Testis (tissue), 3 donors: ENCODE data around the gene RERE. TPM values are rescaled to one million over a fixed set of nuclear protein-coding genes. Genes with fewer than 3 reads are reported as not detected.

Source experiments
- DNase-seq: peaks from one replicate; pipeline ENCODE4 v3.0.0-alpha.2; 2019
- H3K27ac ChIP-seq, 2 donors: fragments of 200-600 bp; sonication (generic); one replicate each; pipeline ENCODE4 v1.5.1; 2019
- H3K27me3 ChIP-seq: fragments of 200-600 bp; sonication (generic); one replicate; pipeline ENCODE4 v1.5.1; 2019
- H3K36me3 ChIP-seq: fragments of 200-600 bp; sonication (generic); one replicate; pipeline ENCODE4 v1.5.1; 2017; ENCODE audit warnings: low read depth; ENCODE audit errors: missing control alignments
- H3K4me1 ChIP-seq: fragments of 200-600 bp; sonication (generic); one replicate; pipeline ENCODE4 v1.5.1; 2019
- H3K4me3 ChIP-seq, 2 donors: fragments of 200-600 bp; sonication (generic); one replicate each; pipeline ENCODE4 v1.5.1; 2017 to 2019
- H3K9me3 ChIP-seq: fragments of 200-600 bp; sonication (generic); one replicate; pipeline ENCODE4 v1.5.1; 2017
- POLR2A ChIP-seq: fragments of 450-650 bp; IDR thresholded peaks from one replicate; pipeline ENCODE4 v1.6.1; 2017; ENCODE audit warnings: antibody characterized with exemption, mild to moderate bottlenecking, moderate library complexity
- WGBS, 2 donors: methylation state at CpG; one replicate each; pipeline ENCODE4 v1.1.5; 2018; 5-methylcytosine and 5-hydroxymethylcytosine counted together
- intact Hi-C: fragments of 100-400 bp; cut with DNase I; formaldehyde crosslinking; loops from one replicate; pipeline ENCODE4 v1.15.1; 2023; ENCODE audit warnings: low total_unique reads
- polyA plus RNA-seq: library from polyadenylated mRNA; stranded (reverse); fragments of 350-450 nt; fragmentation: Illumina TruSeq; extraction: RNeasy Lipid Tissue Mini Kit (QIAGEN cat#74804); gene quantifications from one replicate; pipeline ENCODE4 v1.2.3, GENCODE V29; 2014; ENCODE audit warnings: low read depth, low replicate concordance; ENCODE audit not compliant: insufficient read depth
- total RNA-seq, 2 donors: library from RNA; depleted of rRNA; stranded (reverse); fragments of >200 nt; gene quantifications; one replicate each; pipeline ENCODE4 v1.2.3, GENCODE V29; 2016
- TF ChIP-seq, protein P1 (sequence below), 3 experiments: fragments of 450-650 bp in 2 of 3; fragments of 200-600 bp in 1 of 3; sonication (generic) in 1 of 3; IDR thresholded peaks; one replicate each; pipeline ENCODE4 v1.5.1; 2016 to 2019; ENCODE audit warnings: antibody characterized with exemption in 3 of 3, mild to moderate bottlenecking in 2 of 3, moderate library complexity in 1 of 3

RERE gene
- total and polyA plus RNA-seq, 3 donors from 2014 or later = 90.8 to 229 (median 203) TPM

DNA sequence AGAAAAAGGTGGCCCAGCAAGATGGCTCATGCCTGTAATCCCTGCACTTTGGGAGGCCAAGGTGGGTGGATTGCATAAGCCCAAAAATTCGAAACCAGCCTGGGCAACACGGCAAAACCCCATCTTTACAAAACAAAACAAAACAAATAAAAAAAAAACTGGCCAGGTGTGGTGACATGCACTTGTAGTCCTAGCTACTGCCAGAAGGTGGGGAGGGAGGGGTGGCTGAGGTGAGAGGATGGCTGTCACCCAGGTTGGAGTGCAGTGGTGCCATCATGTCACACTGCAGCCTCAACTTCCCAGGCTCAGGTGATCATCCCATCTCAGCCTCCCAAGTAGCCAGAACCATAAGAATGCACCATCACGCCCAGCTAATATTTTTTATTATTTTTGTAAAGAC, 22.8 kb downstream of the RERE start:
- Histone ChIP-seq H3K27ac (no peak overlapping the region), H3K4me3 (no peak overlapping the region)
- intact Hi-C loops = no loop called here

DNA sequence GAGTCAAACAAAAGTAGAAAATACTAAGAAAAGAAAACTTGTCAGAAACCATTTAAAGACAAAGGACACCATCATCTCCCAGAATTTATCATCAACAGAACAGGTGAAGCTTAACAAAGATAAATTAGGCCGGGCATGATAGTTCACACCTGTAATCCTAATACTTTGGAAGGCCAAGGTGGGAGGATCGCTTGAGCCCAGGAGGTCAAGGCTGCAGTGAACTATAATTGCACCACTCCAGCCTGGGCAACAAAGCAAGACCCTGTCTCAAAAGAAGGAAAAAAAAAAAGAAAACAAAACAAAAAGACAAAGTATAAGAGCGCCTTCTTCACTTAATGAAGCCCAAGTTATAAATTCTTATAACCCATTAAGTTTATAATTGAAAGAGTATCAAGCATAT, 25.6 kb downstream of the RERE start:
- Histone ChIP-seq H3K4me3 (no peak overlapping the region), H3K27me3 (no peaks in the 10 kb centered on the region), H3K27ac (no peak overlapping the region), H3K9me3 (no peaks in the 10 kb centered on the region), H3K4me1 (peaks cover 4% of the 10 kb centered on the region), H3K36me3 (no peaks in the 10 kb centered on the region)
- no peak for TF ChIP-seq POLR2A
- TF ChIP-seq, protein P1, sequence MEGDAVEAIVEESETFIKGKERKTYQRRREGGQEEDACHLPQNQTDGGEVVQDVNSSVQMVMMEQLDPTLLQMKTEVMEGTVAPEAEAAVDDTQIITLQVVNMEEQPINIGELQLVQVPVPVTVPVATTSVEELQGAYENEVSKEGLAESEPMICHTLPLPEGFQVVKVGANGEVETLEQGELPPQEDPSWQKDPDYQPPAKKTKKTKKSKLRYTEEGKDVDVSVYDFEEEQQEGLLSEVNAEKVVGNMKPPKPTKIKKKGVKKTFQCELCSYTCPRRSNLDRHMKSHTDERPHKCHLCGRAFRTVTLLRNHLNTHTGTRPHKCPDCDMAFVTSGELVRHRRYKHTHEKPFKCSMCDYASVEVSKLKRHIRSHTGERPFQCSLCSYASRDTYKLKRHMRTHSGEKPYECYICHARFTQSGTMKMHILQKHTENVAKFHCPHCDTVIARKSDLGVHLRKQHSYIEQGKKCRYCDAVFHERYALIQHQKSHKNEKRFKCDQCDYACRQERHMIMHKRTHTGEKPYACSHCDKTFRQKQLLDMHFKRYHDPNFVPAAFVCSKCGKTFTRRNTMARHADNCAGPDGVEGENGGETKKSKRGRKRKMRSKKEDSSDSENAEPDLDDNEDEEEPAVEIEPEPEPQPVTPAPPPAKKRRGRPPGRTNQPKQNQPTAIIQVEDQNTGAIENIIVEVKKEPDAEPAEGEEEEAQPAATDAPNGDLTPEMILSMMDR (IDR thresholded peaks at IDR 0.05) = no peak
- WGBS, 2 donors = 83 to 84% methylated on average over 3 of the region's 3 CpGs
- DNase-seq = no peak
- intact Hi-C loops = no loop called here

More for the DNA sequence above, 22.8 kb downstream of the RERE start:
- Histone ChIP-seq H3K9me3 (no peaks in the 10 kb centered on the region), H3K36me3 (no peaks in the 10 kb centered on the region), H3K27me3 (no peaks in the 10 kb centered on the region), H3K4me1 (peaks cover 4% of the 10 kb centered on the region)
- TF ChIP-seq, protein P1 (IDR thresholded peaks at IDR 0.05) = no peak
- TF ChIP-seq POLR2A = no peak
- 91 to 96% methylated on average over 3 of the region's 3 CpGs for WGBS, 2 donors
- no peak for DNase-seq

DNA sequence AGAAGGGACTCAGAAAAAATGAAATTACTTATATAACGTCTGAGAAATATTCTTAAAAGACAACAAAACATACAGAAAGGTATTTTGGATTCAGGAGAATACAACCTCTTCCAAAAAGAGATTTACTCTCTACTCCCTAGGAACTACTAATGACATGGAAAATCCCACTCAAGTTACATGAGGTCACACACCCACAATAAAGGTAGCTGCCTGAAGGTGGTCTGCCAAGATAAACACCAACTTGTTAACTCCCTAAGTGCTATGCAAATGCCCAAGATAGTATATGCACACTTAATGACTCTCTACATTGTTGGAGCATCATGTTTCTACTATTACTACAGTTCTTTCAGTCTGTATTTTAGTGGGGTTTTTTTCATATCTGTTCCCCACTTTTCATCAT, 26.5 kb downstream of the RERE start:
- H3K36me3 ChIP-seq = no peaks in the 10 kb centered on the region
- DNase-seq = no peak
- 39 to 50% methylated on average over 1 of the region's 1 CpG for WGBS, 2 donors
- no peak overlapping the region for H3K27ac ChIP-seq
- H3K9me3 ChIP-seq = no peaks in the 10 kb centered on the region
- no peaks in the 10 kb centered on the region for H3K27me3 ChIP-seq
- intact Hi-C loops = no loop called here
- TF ChIP-seq POLR2A = no peak
- TF ChIP-seq, protein P1 (IDR thresholded peaks at IDR 0.05) = no peak
- no peak overlapping the region for H3K4me3 ChIP-seq
- peaks cover 4% of the 10 kb centered on the region for H3K4me1 ChIP-seq

DNA sequence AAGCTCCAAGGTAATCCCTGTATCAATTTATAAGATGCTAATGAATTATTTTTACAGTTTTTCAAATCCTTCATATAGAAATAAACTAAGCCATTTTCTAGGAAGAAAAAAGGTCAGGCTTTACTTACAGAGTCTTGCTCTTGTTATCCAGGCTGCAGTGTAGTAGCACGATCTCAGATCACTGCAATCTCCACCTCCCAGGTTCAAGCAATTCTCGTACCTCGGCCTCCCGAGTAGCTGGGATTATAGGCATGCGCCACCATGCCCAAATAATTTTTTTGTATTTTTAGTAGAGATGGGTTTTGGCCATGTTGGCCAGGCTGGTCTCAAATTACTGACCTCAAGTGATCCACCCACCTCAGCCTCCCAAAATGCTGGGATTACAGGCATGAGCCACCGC, 27.0 kb downstream of the RERE start:
- Histone ChIP-seq H3K4me1 (peaks cover 4% of the 10 kb centered on the region), H3K4me3 (no peak overlapping the region), H3K36me3 (no peaks in the 10 kb centered on the region), H3K9me3 (no peaks in the 10 kb centered on the region), H3K27me3 (no peaks in the 10 kb centered on the region), H3K27ac (no peak overlapping the region)
- WGBS, 2 donors = 77 to 86% methylated on average over 6 of the region's 6 CpGs
- TF ChIP-seq, protein P1 (IDR thresholded peaks at IDR 0.05) = no peak
- no peak for TF ChIP-seq POLR2A
- DNase-seq = no peak
- intact Hi-C loops = no loop called here

DNA sequence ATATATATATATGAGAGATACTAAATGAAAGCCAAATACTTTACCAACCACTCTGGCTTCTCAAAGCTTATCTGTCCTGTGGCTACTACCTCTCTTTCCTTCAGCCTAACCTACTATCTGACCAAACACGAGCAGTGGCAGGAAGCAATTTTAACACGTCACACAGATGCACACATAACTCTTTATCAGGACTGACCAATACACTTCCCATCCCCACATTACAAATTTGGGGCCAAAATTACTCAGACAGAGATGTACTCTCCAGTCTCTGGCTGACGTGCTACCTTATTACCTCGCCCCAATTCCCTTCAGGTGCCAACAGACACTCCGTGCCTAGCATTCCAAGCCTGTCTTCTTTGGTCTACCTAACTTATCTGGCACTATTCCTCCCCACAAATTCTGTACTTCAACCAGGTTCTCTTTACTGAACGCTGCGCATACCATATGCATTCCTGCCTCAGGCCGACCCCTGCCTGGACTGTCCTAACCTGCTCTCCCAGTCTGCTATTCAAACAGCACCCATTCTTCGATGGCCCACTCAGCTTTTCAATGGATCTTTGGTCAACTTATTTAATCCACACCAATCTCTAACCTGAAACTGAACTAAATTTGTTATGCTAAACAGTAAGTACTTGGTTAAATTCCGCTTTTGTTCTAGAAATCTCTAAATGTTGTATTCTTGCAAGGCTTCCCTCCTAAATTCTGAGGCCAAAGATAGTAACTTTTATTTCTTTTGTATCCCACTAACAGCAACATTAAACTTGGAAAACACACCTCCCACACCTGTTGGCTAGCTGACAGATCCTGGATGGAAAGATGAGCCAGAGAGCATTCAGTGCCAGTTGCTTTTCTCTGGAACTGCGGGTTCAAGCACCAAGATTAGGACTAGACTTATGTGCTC, 27.9 kb downstream of the RERE start:
- Histone ChIP-seq H3K36me3 (no peaks in the 10 kb centered on the region), H3K4me1 (peaks cover 4% of the 10 kb centered on the region), H3K9me3 (no peaks in the 10 kb centered on the region), H3K27ac (no peak overlapping the region), H3K4me3 (no peak overlapping the region), H3K27me3 (no peaks in the 10 kb centered on the region)
- intact Hi-C loops = no loop called here
- no peak for DNase-seq
- WGBS, 2 donors = 77 to 85% methylated on average over 11 of the region's 11 CpGs
- TF ChIP-seq, protein P1 (IDR thresholded peaks at IDR 0.05) = no peak
- TF ChIP-seq POLR2A = no peak
